CD4-positive, alpha-beta memory T cell (primary cell): ENCODE results near the gene SORCS2. TPM values are rescaled to one million over a fixed set of nuclear protein-coding genes. Genes with fewer than 3 reads are reported as not detected.
A peak's percentile ranks its signal among the peaks of the same experiment; 100 is the strongest.

Experiments
- CTCF ChIA-PET: fragments of 350-600 bp; sonication (Branson Sonifier 250); formaldehyde crosslinking; loops from one replicate; lab custom pipeline; 2021; ENCODE audit warnings: inconsistent platforms; ENCODE audit not compliant: partially characterized antibody; lab: Charles Lee
- POLR2A ChIA-PET: fragments of 350-600 bp; sonication (Branson Sonifier 250); formaldehyde crosslinking; loops from one replicate; lab custom pipeline; 2021; ENCODE audit not compliant: partially characterized antibody; lab: Charles Lee
- DNase-seq, 5 donors: peaks; one replicate each; pipeline versions ENCODE4 v3.0.0 to v3.0.0-alpha.2; 2020 to 2022; ENCODE audit warnings: mixed read lengths in 1 of 5
- H3K27ac ChIP-seq: one replicate; pipeline ENCODE4 v1.7.0; 2013; ENCODE audit warnings: low read depth, low read length
- H3K27me3 ChIP-seq: 2 replicates; pipeline ENCODE4 v1.7.0; 2013; ENCODE audit warnings: mild to moderate bottlenecking, low read length, moderate library complexity; ENCODE audit not compliant: insufficient read depth
- H3K36me3 ChIP-seq: 2 replicates; pipeline ENCODE4 v1.7.0; 2013; ENCODE audit warnings: mild to moderate bottlenecking, low read length, moderate library complexity; ENCODE audit not compliant: insufficient read depth
- H3K4me1 ChIP-seq: 2 replicates; pipeline ENCODE4 v1.7.0; 2013; ENCODE audit warnings: mild to moderate bottlenecking, low read length, moderate library complexity; ENCODE audit not compliant: insufficient read depth
- H3K4me3 ChIP-seq, 2 donors: one replicate each; pipeline ENCODE4 v1.7.0; 2013; ENCODE audit warnings: low read length in 2 of 2, mild to moderate bottlenecking in 1 of 2
- H3K9me3 ChIP-seq, 2 donors: one replicate each; pipeline ENCODE4 v1.7.0; 2013; ENCODE audit warnings: low read length in 2 of 2, control low read depth in 1 of 2; ENCODE audit not compliant: control insufficient read depth in 1 of 2
- H3K27ac Mint-ChIP-seq, 7 donors: one replicate each; pipeline ENCODE4 v1.8.0; 2020 to 2021; ENCODE audit warnings: mixed read lengths in 7 of 7, mild to moderate bottlenecking in 6 of 7, inconsistent platforms in 3 of 7, moderate library complexity in 3 of 7
- H3K27me3 Mint-ChIP-seq, 2 donors: one replicate each; pipeline ENCODE4 v1.8.0; 2020 to 2021; ENCODE audit warnings: mixed read lengths in 2 of 2
- H3K36me3 Mint-ChIP-seq, 2 donors: one replicate each; pipeline ENCODE4 v1.8.0; 2020 to 2021; ENCODE audit warnings: mixed read lengths in 2 of 2, inconsistent platforms in 1 of 2, mild to moderate bottlenecking in 1 of 2
- H3K4me1 Mint-ChIP-seq, 4 donors: one replicate each; pipeline ENCODE4 v1.8.0; 2020 to 2021; ENCODE audit warnings: mixed read lengths in 4 of 4, mild to moderate bottlenecking in 1 of 4
- H3K4me3 Mint-ChIP-seq, 8 donors: one replicate each; pipeline ENCODE4 v1.8.0; 2020 to 2021; ENCODE audit warnings: mixed read lengths in 8 of 8, mild to moderate bottlenecking in 7 of 8, moderate library complexity in 6 of 8, inconsistent platforms in 3 of 8
- H3K9me3 Mint-ChIP-seq, 8 donors: one replicate each; pipeline ENCODE4 v1.8.0; 2020 to 2021; ENCODE audit warnings: mixed read lengths in 8 of 8, mild to moderate bottlenecking in 5 of 8, inconsistent platforms in 3 of 8, moderate library complexity in 1 of 8
- intact Hi-C: fragments of 100-400 bp; cut with micrococcal nuclease; formaldehyde crosslinking; loops from one replicate; pipeline ENCODE4 v1.15.1; 2023
- polyA plus RNA-seq, 2 donors: library from polyadenylated mRNA; unstranded; fragments of 300-500 nt; fragmentation: Illumina TruSeq; gene quantifications; one replicate each; pipeline ENCODE4 v1.2.3, GENCODE V29; 2021
- total RNA-seq, 2 experiments: library from RNA; stranded (reverse); gene quantifications; one replicate each; pipeline ENCODE4 v1.2.3, GENCODE V29; 2021

SORCS2 gene
- total and polyA plus RNA-seq, 4 experiments from 2014 or later = not detected

- peak overlapping the region in 6 of 7 donors; percentile 21 to 79 (median 42) for H3K27ac Mint-ChIP-seq
- H3K36me3 ChIP-seq = no peaks in the 10 kb centered on the region
- H3K36me3 Mint-ChIP-seq = no peaks in the 10 kb centered on the region
- peaks cover 3 to 5% of the 10 kb centered on the region in 2 donors for H3K27me3 Mint-ChIP-seq
- intact Hi-C loops = no loop called here
- DNase-seq = no peak
- H3K9me3 ChIP-seq = no peaks in the 10 kb centered on the region
- POLR2A ChIA-PET = no interaction called here
- CTCF ChIA-PET = no interaction called here
- H3K27ac ChIP-seq = no peak overlapping the region
- no peak overlapping the region for H3K4me3 Mint-ChIP-seq
- H3K9me3 Mint-ChIP-seq = no peaks in the 10 kb centered on the region
- peaks cover 31% of the 10 kb centered on the region for H3K4me1 ChIP-seq
- no peak overlapping the region for H3K4me3 ChIP-seq
- H3K4me1 Mint-ChIP-seq = peaks cover 13 to 55% (median 29%) of the 10 kb centered on the region in 4 donors
- no peaks in the 10 kb centered on the region for H3K27me3 ChIP-seq
Measured at GRCh38 chr4:7651461-7651921, 459.2 kb downstream of the SORCS2 start.

GRCh38 chr4:7652006-7652405, 459.7 kb downstream of the SORCS2 start:
- POLR2A ChIA-PET = no interaction called here
- peaks cover 27% of the 10 kb centered on the region for H3K4me1 ChIP-seq
- H3K9me3 ChIP-seq = no peaks in the 10 kb centered on the region
- H3K27ac ChIP-seq = no peak overlapping the region
- Mint-ChIP-seq H3K27me3 (peaks cover 3 to 5% of the 10 kb centered on the region in 2 donors), H3K4me3 (no peak overlapping the region), H3K9me3 (no peaks in the 10 kb centered on the region), H3K27ac (peak overlapping the region in 5 of 7 donors; percentile 27 to 68 (median 55)), H3K4me1 (peaks cover 13 to 50% (median 25%) of the 10 kb centered on the region in 4 donors), H3K36me3 (no peaks in the 10 kb centered on the region)
- H3K4me3 ChIP-seq = no peak overlapping the region
- DNase-seq = no peak
- intact Hi-C loops = no loop called here
- CTCF ChIA-PET = no interaction called here
- H3K27me3 ChIP-seq = no peaks in the 10 kb centered on the region
- H3K36me3 ChIP-seq = no peaks in the 10 kb centered on the region

GRCh38 chr4:7652451-7652881, 460.1 kb downstream of the SORCS2 start:
- H3K4me1 Mint-ChIP-seq = peaks cover 13 to 45% (median 22%) of the 10 kb centered on the region in 4 donors
- H3K27ac Mint-ChIP-seq = peak overlapping the region in 3 of 7 donors; percentile 56 to 65 (median 59)
- DNase-seq = no peak

GRCh38 chr4:7652906-7653305, 460.6 kb downstream of the SORCS2 start:
- intact Hi-C loops = no loop called here
- no peaks in the 10 kb centered on the region for H3K9me3 ChIP-seq
- POLR2A ChIA-PET = no interaction called here
- Mint-ChIP-seq H3K4me3 (no peak overlapping the region), H3K27ac (peak overlapping the region in 2 of 7 donors; percentile 56 to 59), H3K4me1 (peaks cover 13 to 41% (median 22%) of the 10 kb centered on the region in 4 donors), H3K9me3 (no peaks in the 10 kb centered on the region), H3K27me3 (peaks cover 3 to 5% of the 10 kb centered on the region in 2 donors), H3K36me3 (no peaks in the 10 kb centered on the region)
- no peak for DNase-seq
- H3K27ac ChIP-seq = no peak overlapping the region
- H3K4me1 ChIP-seq = peaks cover 27% of the 10 kb centered on the region
- H3K27me3 ChIP-seq = no peaks in the 10 kb centered on the region
- H3K36me3 ChIP-seq = no peaks in the 10 kb centered on the region
- H3K4me3 ChIP-seq = no peak overlapping the region
- CTCF ChIA-PET = no interaction called here

More at GRCh38 chr4:7652451-7652881, 460.1 kb downstream of the SORCS2 start:
- H3K27me3 ChIP-seq = no peaks in the 10 kb centered on the region
- intact Hi-C loops = no loop called here
- Mint-ChIP-seq H3K9me3 (no peaks in the 10 kb centered on the region), H3K36me3 (no peaks in the 10 kb centered on the region), H3K27me3 (peaks cover 3 to 5% of the 10 kb centered on the region in 2 donors), H3K4me3 (no peak overlapping the region)
- ChIA-PET CTCF (no interaction called here), POLR2A (no interaction called here)
- H3K4me3 ChIP-seq = no peak overlapping the region
- peaks cover 27% of the 10 kb centered on the region for H3K4me1 ChIP-seq
- H3K36me3 ChIP-seq = no peaks in the 10 kb centered on the region
- H3K9me3 ChIP-seq = no peaks in the 10 kb centered on the region
- no peak overlapping the region for H3K27ac ChIP-seq

GRCh38 chr4:7653510-7654369, 461.4 kb downstream of the SORCS2 start:
- ChIA-PET POLR2A (no interaction called here), CTCF (no interaction called here)
- no peaks in the 10 kb centered on the region for H3K9me3 ChIP-seq
- peak overlapping the region in 1 of 7 donors; percentile 10 for H3K27ac Mint-ChIP-seq
- peaks cover 3 to 5% of the 10 kb centered on the region in 2 donors for H3K27me3 Mint-ChIP-seq
- peaks cover 13 to 38% (median 21%) of the 10 kb centered on the region in 4 donors for H3K4me1 Mint-ChIP-seq
- peaks cover 27% of the 10 kb centered on the region for H3K4me1 ChIP-seq
- H3K27ac ChIP-seq = no peak overlapping the region
- no peaks in the 10 kb centered on the region for H3K36me3 ChIP-seq
- intact Hi-C loops = no loop called here
- DNase-seq = no peak
- H3K4me3 Mint-ChIP-seq = no peak overlapping the region
- H3K27me3 ChIP-seq = no peaks in the 10 kb centered on the region
- no peaks in the 10 kb centered on the region for H3K36me3 Mint-ChIP-seq
- H3K9me3 Mint-ChIP-seq = no peaks in the 10 kb centered on the region
- no peak overlapping the region for H3K4me3 ChIP-seq

GRCh38 chr4:7654550-7655445, 462.5 kb downstream of the SORCS2 start:
- H3K9me3 ChIP-seq = no peaks in the 10 kb centered on the region
- no peak overlapping the region for H3K4me3 ChIP-seq
- H3K27me3 ChIP-seq = no peaks in the 10 kb centered on the region
- H3K4me1 Mint-ChIP-seq = peaks cover 7 to 28% (median 11%) of the 10 kb centered on the region in 4 donors
- H3K27me3 Mint-ChIP-seq = peaks cover 3 to 5% of the 10 kb centered on the region in 2 donors
- no peak overlapping the region for H3K4me3 Mint-ChIP-seq
- intact Hi-C loops = no loop called here
- no peak overlapping the region for H3K27ac ChIP-seq
- no peaks in the 10 kb centered on the region for H3K36me3 ChIP-seq
- no peak for DNase-seq
- H3K4me1 ChIP-seq = peaks cover 18% of the 10 kb centered on the region
- H3K9me3 Mint-ChIP-seq = no peaks in the 10 kb centered on the region
- ChIA-PET CTCF (no interaction called here), POLR2A (no interaction called here)
- H3K27ac Mint-ChIP-seq = peak overlapping the region in 1 of 7 donors; percentile 55
- H3K36me3 Mint-ChIP-seq = no peaks in the 10 kb centered on the region
